GM19397 (cell line): ENCODE data around the gene COBLL1.

Experiments used
- ATAC-seq: cut with Tn5 transposase; IDR thresholded peaks from one replicate; pipeline ENCODE4 v1.9.1; 2021; ENCODE audit warnings: mild to moderate bottlenecking, moderate library complexity; ENCODE audit not compliant: unreplicated experiment

COBLL1 gene

DNA sequence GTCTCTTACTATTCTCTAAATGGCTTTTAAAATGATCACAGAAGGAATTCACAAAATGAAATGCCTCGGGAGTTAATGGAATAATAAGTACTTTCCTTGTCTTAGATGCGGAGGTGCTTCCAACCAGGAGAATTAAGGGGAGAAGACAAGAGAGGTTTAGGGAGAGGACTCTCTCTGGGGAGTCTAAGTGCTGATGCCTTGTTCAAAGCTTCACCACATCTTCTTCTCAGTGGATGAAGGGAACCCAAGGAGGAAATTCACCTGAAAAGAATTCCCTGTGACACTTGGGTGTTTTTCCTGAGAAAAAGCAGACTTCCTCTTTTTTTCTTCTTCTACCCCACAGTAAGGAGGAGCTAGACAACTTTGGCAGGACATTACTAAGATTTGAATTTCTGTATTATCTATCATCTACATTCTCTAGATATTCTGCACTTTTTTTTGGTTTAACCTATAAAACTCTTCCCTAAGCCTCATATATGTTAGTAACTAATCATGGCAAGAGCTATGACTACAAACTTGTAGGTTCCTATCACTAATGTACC is 150.2 kb downstream of the COBLL1 start:
- no peak for ATAC-seq

GRCh38 chr2:164690361-164690760 is 151.3 kb downstream of the COBLL1 start:
- ATAC-seq, result no peak

GRCh38 chr2:164688896-164689419 is 152.7 kb downstream of the COBLL1 start:
- ATAC-seq, result no peak

GRCh38 chr2:164681009-164681408 is 160.6 kb downstream of the COBLL1 start:
- no peak for ATAC-seq

DNA sequence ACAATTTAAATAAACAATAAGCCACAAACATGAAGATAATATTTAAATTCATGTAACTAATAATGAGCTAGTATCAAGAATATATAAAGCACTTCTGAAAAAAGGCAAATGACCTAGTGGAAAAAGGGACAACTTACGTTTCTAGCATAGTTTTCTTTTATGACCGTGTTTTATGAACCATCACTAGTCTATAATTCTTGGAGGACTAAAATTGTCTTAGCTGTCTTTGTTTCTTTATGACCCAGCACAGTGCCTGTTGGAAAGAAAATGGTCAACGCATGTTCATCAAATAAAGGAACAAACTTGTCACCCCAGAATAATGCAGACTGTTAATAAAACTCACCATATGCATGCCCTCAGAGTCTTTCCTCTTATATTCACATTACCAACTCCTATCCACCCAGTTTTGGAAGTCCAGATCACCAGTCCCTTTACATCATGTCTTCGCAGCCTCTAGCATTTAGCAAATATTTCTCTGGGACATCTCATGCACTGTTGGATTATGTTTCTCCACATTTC is 162.9 kb downstream of the COBLL1 start:
- ATAC-seq, result no peak

- no peak for ATAC-seq
Observed at GRCh38 chr2:164677733-164678132, 163.9 kb downstream of the COBLL1 start.

DNA sequence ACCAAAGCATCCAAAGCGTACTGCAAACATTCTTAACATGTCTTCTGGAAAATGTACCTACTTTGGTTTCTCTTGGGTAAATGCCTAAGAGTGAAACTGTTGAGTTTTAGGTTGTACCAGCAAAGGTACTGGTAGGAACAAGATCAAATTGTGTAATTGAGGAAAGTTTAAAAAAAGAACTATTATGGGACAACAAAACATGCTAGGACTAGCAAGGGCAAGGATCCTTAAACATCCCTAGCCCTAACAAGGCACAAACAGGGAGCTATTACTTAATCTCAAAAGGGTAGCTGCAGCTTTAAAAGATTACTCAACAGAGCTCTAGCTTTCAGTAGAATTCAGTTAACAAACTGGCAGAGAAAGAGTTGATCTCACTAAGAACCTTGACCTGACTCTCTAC is 164.4 kb downstream of the COBLL1 start:
- ATAC-seq, result no peak

- no peak for ATAC-seq
Observed at GRCh38 chr2:164675687-164676086, 165.9 kb downstream of the COBLL1 start.

DNA sequence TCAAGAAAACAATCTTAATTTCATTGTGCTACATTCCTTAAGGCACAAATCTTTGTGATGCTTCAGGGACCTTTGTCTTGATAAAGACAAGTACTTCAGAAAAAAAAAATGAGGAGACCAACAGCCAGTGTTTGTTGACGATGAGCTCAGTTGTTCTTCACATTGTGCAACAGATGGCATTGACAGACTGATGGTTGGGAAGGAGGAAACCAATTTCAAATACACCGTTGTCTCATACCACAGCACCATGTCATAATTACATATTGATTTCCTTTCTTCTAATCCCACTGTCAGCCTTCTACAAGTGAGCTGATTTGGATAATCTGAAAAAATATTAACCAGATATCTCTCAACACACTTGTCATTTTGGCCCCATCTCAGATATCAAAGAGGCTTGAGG is 166.6 kb downstream of the COBLL1 start:
- no peak for ATAC-seq

GRCh38 chr2:164671664-164672396 is 169.8 kb downstream of the COBLL1 start:
- ATAC-seq, result no peak

GRCh38 chr2:164669291-164669690 is 172.3 kb downstream of the COBLL1 start:
- no peak for ATAC-seq

- no peak for ATAC-seq
Observed at GRCh38 chr2:164667566-164667965, 174.1 kb downstream of the COBLL1 start.

DNA sequence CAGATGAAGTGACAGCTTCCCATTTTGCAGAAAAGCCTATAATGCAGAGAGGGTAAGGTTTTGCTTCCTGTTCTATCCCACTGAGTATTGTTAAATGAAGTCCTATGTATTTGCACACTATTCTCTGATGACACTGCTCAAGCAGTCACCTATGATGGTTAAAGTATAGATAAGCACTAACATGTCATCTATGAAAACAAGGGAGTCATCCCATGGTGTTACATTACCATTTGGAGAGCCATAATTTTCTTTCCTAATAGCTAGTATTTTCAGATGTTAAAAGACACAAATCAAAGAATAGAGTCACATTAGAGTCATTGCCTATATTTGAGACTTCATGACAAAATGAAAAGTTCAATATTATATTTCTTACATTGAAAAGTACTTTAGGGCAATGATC is 177.6 kb downstream of the COBLL1 start:
- no peak for ATAC-seq

- ATAC-seq, result no peak
Observed at GRCh38 chr2:164662868-164663631, 178.6 kb downstream of the COBLL1 start.

- ATAC-seq, result no peak
Observed at GRCh38 chr2:164662066-164662465, 179.6 kb downstream of the COBLL1 start.

- ATAC-seq, result no peak
Observed at GRCh38 chr2:164661349-164661748, 180.3 kb downstream of the COBLL1 start.

- no peak for ATAC-seq
Observed at GRCh38 chr2:164657129-164657528, 184.5 kb downstream of the COBLL1 start.

- ATAC-seq, result no peak
Observed at GRCh38 chr2:164655750-164656149, 185.9 kb downstream of the COBLL1 start.

DNA sequence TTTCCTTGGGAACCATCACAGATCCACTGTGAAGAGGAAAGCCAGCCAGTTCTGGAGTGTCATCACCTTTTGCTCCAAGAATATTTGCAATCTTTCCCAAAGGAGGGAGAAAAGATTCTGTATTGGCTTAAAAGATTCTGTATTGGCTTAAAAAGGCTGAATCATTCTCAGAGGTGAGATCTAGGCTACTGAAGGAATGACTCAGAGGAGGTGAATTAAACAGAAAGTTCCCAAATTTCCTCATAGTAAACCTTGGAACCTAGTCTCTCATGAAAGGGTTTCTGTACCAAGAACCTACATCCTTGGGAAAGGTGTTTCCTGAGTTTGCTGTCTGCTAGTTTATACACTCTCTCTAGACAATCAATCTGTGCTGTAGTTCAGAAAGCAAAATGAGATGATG is 186.3 kb downstream of the COBLL1 start:
- ATAC-seq, result no peak

GRCh38 chr2:164651361-164651760 is 190.3 kb downstream of the COBLL1 start:
- ATAC-seq, result no peak

DNA sequence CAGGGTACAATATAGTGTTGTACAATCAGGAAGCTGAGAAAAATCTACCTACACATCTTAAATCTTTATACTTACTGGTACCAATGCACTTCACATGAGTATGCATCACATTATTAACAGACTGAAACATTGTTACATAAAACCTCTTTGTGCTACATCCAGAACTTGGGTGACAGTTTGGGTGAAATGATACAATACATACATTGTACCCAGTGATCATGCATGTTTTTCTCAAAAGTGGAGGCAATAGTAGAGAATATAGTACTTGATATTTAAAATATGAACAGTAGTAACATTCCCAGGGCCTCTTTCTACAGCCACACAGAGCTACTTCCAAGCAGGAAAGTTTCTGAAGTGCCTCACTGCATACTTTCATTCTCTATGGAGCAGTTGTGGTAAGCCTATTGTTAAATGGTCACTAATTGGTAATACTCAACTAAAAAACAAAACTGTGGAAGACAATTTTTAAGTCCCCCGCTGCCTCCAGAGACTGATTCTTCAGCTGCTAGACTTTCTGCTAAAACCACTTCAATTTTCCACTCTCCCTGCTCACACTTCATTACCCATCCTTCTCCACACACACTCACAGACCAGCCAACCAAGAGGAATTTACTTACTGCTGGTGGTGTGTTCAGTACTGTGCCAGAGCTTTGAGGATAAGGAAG is 197.5 kb downstream of the COBLL1 start:
- ATAC-seq, result no peak
